Measurements from ENCODE around the gene FBXO7. TPM values are rescaled to one million over a fixed set of nuclear protein-coding genes. Genes with fewer than 3 reads are reported as not detected.

The FBXO7 gene
- total RNA-seq, 2 donors from 2014 or later = 82.8 to 128 TPM

GRCh38 chr22:32448980-32449379 lies 25.6 kb upstream of the FBXO7 start:
- Histone ChIP-seq H3K4me3 (no peak overlapping the region), H3K9me3 (no peaks in the 10 kb centered on the region), H3K4me1 (replicated peaks) (no peaks in the 10 kb centered on the region), H3K27me3 (replicated peaks; ENCODE audit: insufficient read depth) (no peaks in the 10 kb centered on the region), H3K36me3 (no peaks in the 10 kb centered on the region), H3K27ac (no peak overlapping the region)
- intact Hi-C loops (cut with DNase I) = no loop called here
- no peak for TF ChIP-seq CTCF (IDR thresholded peaks at IDR 0.05)
- no peak for TF ChIP-seq POLR2AphosphoS5 (IDR thresholded peaks at IDR 0.05)
- TF ChIP-seq POLR2A (IDR thresholded peaks at IDR 0.05) = no peak
- DNase-seq (ENCODE audit: low spot score) = no peak
- WGBS = 43% methylated on average over 4 of the region's 4 CpGs

DNA sequence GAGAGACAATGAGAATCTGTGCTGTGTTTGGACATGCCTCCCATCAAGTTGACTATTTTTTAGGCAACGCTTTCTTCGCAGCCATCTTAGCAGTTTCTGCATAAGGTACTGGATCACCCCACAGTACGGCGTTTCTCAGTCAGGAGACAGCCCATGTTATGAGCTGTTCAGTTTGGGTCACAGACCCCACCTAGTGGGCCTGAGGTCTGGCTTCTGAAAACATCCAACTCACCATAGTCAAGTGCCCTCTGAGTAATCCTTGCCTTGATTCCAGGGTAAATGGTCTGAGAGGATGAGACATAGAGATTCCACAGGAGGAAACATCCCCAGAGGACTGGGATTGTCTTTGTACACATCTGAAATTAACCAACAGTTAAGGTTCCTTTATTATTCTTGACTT lies 17.6 kb upstream of the FBXO7 start:
- WGBS = 70% methylated on average over 4 of the region's 4 CpGs
- no peak for DNase-seq (ENCODE audit: low spot score)
- Histone ChIP-seq H3K27ac (no peak overlapping the region), H3K27me3 (replicated peaks; ENCODE audit: insufficient read depth) (no peaks in the 10 kb centered on the region), H3K4me3 (no peak overlapping the region), H3K9me3 (no peaks in the 10 kb centered on the region), H3K4me1 (replicated peaks) (no peaks in the 10 kb centered on the region), H3K36me3 (no peaks in the 10 kb centered on the region)
- intact Hi-C loops (cut with DNase I) = no loop called here
- TF ChIP-seq CTCF (IDR thresholded peaks at IDR 0.05) = no peak
- TF ChIP-seq POLR2A (IDR thresholded peaks at IDR 0.05) = no peak

DNA sequence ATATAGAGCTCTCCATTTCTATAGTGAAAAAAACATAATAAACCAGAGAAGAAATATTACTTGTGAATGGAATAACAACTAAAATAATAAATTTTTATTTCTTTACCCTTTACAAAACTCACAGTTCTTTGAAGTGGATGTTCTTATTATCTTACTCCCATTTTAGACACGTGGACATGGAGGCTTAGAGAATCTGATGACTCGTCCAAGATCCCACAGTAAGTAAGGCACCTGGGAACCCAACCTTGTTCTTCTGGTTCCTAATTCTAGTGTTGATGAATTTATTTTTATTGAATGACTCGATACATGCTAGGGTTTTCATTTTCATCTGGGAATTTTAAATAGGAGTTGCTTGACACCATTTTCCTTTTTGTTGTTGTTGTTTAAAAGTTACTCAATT lies 12.2 kb upstream of the FBXO7 start:
- Histone ChIP-seq H3K27ac (no peak overlapping the region), H3K36me3 (no peaks in the 10 kb centered on the region), H3K9me3 (no peaks in the 10 kb centered on the region), H3K4me1 (replicated peaks) (no peaks in the 10 kb centered on the region), H3K27me3 (replicated peaks; ENCODE audit: insufficient read depth) (no peaks in the 10 kb centered on the region), H3K4me3 (no peak overlapping the region)
- TF ChIP-seq CTCF (IDR thresholded peaks at IDR 0.05) = no peak
- TF ChIP-seq POLR2AphosphoS5 (IDR thresholded peaks at IDR 0.05) = no peak
- TF ChIP-seq POLR2A (IDR thresholded peaks at IDR 0.05) = no peak
- 36% methylated on average over 3 of the region's 3 CpGs for WGBS
- intact Hi-C loops (cut with DNase I) = loop anchor here (5.0 kb wide), 1 partner anchor 40 kb away; no protein-coding TSS in a partner anchor
- no peak for DNase-seq (ENCODE audit: low spot score)

GRCh38 chr22:32465661-32466060 lies 8.9 kb upstream of the FBXO7 start:
- H3K4me3 ChIP-seq = no peak overlapping the region
- no peaks in the 10 kb centered on the region for H3K27me3 ChIP-seq (replicated peaks; ENCODE audit: insufficient read depth)
- intact Hi-C loops (cut with DNase I) = no loop called here
- no peak for TF ChIP-seq POLR2AphosphoS5 (IDR thresholded peaks at IDR 0.05)
- no peak for TF ChIP-seq POLR2A (IDR thresholded peaks at IDR 0.05)
- no peak for TF ChIP-seq CTCF (IDR thresholded peaks at IDR 0.05)
- DNase-seq (ENCODE audit: low spot score) = no peak
- 90% methylated on average over 3 of the region's 3 CpGs for WGBS
- H3K4me1 ChIP-seq (replicated peaks) = no peaks in the 10 kb centered on the region
- H3K36me3 ChIP-seq = no peaks in the 10 kb centered on the region
- H3K27ac ChIP-seq = no peak overlapping the region
- H3K9me3 ChIP-seq = no peaks in the 10 kb centered on the region

DNA sequence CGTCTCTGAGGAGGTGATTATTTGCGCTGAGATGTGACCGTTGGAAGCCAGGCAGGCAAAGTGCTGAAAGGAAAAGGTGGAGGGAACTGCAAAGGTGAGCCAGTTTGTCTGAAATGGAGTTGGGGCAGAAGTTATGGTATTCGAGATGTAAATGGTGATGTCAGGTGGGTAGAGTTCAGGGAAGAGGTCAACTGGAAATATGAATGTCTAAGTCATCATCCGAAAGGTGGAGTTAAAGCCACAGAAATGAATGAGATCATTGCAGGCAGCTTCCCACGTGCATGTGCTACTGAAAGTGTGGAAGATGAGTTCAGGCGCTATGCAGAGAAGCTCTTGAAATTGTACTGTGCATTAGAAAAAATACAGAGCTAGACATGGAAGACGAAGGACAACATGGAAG lies 8.1 kb upstream of the FBXO7 start:
- DNase-seq (ENCODE audit: low spot score) = no peak
- 81% methylated on average over 8 of the region's 8 CpGs for WGBS
- TF ChIP-seq POLR2AphosphoS5 (IDR thresholded peaks at IDR 0.05) = no peak
- no peak for TF ChIP-seq CTCF (IDR thresholded peaks at IDR 0.05)
- no peak for TF ChIP-seq POLR2A (IDR thresholded peaks at IDR 0.05)
- intact Hi-C loops (cut with DNase I) = no loop called here
- Histone ChIP-seq H3K27ac (no peak overlapping the region), H3K9me3 (no peaks in the 10 kb centered on the region), H3K4me1 (replicated peaks) (no peaks in the 10 kb centered on the region), H3K27me3 (replicated peaks; ENCODE audit: insufficient read depth) (no peaks in the 10 kb centered on the region), H3K36me3 (no peaks in the 10 kb centered on the region), H3K4me3 (no peak overlapping the region)

All from prostate gland (tissue), 2 donors.